NCI-H1694 treated with DMSO at 0.1 percent for 48 hours (cell line): ENCODE results near the gene MINDY3.

Experiments
- DNase-seq: peaks from one replicate; lab custom pipeline; 2025; lab: John Stamatoyannopoulos, UW

MINDY3 gene

GRCh38 chr10:15738270-15738925, 121.9 kb downstream of the MINDY3 start:
- DNase-seq, result no peak

- no peak for DNase-seq
These were observed 122.7 kb downstream of the MINDY3 start for GRCh38 chr10:15737656-15738055.

- DNase-seq, result no peak
These were observed 124.5 kb downstream of the MINDY3 start for GRCh38 chr10:15735763-15736162.

- DNase-seq, result no peak
These were observed 130.0 kb downstream of the MINDY3 start for GRCh38 chr10:15730341-15730740.

GRCh38 chr10:15729890-15730289, 130.4 kb downstream of the MINDY3 start:
- no peak for DNase-seq
